H1 (cell line): ENCODE measurements around the gene LMAN1L.

ENCODE experiments used
- ATF3 ChIP-seq: IDR thresholded peaks from 2 replicates; pipeline ENCODE4 v1.6.1; 2011; ENCODE audit warnings: low read depth, mild to moderate bottlenecking, low read length; ENCODE audit not compliant: insufficient read depth
- CHD2 ChIP-seq: IDR thresholded peaks from 2 replicates; pipeline ENCODE4 v1.6.1; 2012; ENCODE audit warnings: low read length, improper control_type of control experiment
- CHD7 ChIP-seq: fragments of 300-600 bp; sonication (generic); IDR thresholded peaks from 2 replicates; pipeline ENCODE4 v1.7.1; 2012; ENCODE audit warnings: low read length, moderate library complexity, mild to moderate bottlenecking, inconsistent platforms; ENCODE audit not compliant: insufficient replicate concordance
- CREB1 ChIP-seq: IDR thresholded peaks from 2 replicates; pipeline ENCODE4 v1.6.1; 2012; ENCODE audit warnings: inconsistent platforms
- CTCF ChIP-seq, 3 experiments: IDR thresholded peaks; 1 replicate in 2 of 3; 2 replicates in 1 of 3; pipeline versions ENCODE4 v1.5.1 to v1.6.1; 2011; ENCODE audit warnings: low read length in 3 of 3, mild to moderate bottlenecking in 3 of 3, inconsistent platforms in 2 of 3, low read depth in 1 of 3, moderate library complexity in 1 of 3; ENCODE audit not compliant: insufficient read depth in 1 of 3; ENCODE audit errors: control extremely low read depth in 1 of 3
- HDAC6 ChIP-seq: IDR thresholded peaks from one replicate; pipeline ENCODE4 v1.7.1; 2012; ENCODE audit warnings: low read depth, mild to moderate bottlenecking, inconsistent platforms, low read length, moderate library complexity
- JUND ChIP-seq: IDR thresholded peaks from 2 replicates; pipeline ENCODE4 v1.6.1; 2011; ENCODE audit warnings: mild to moderate bottlenecking, improper control_type of control experiment, low read length
- KDM5A ChIP-seq: fragments of 200-600 bp; IDR thresholded peaks from 2 replicates; pipeline ENCODE4 v1.7.1; 2012; ENCODE audit warnings: mild to moderate bottlenecking, low read length, inconsistent platforms, mixed read lengths
- POLR2A ChIP-seq, 2 experiments: IDR thresholded peaks; 1 replicate in 1 of 2; 2 replicates in 1 of 2; pipeline ENCODE4 v1.6.1; 2011; ENCODE audit warnings: low read depth in 2 of 2, low read length in 2 of 2, mild to moderate bottlenecking in 2 of 2; ENCODE audit errors: control extremely low read depth in 1 of 2
- POLR2AphosphoS5 ChIP-seq: IDR thresholded peaks from 2 replicates; pipeline ENCODE4 v1.6.1; 2011; ENCODE audit warnings: low read depth, low read length
- RBBP5 ChIP-seq: IDR thresholded peaks from 2 replicates; pipeline ENCODE4 v1.7.1; 2012; ENCODE audit warnings: low read depth, mild to moderate bottlenecking, inconsistent platforms, low read length, moderate library complexity, borderline replicate concordance
- SRF ChIP-seq: IDR thresholded peaks from 2 replicates; pipeline ENCODE4 v1.6.1; 2011; ENCODE audit warnings: mild to moderate bottlenecking, low read depth, low read length, moderate library complexity
- YY1 ChIP-seq: IDR thresholded peaks from 2 replicates; pipeline ENCODE4 v1.6.1; 2011; ENCODE audit warnings: low read depth, mild to moderate bottlenecking, low read length

- no peak for TF ChIP-seq CHD7
- TF ChIP-seq POLR2A (IDR thresholded peaks at IDR 0.05; ENCODE audit: control extremely low read depth in 1 of 2, low read depth in 2 of 2, low read length in 2 of 2) = no peak
- no peak for TF ChIP-seq POLR2AphosphoS5
- no peak for TF ChIP-seq ATF3
- TF ChIP-seq SRF = no peak
- no peak for TF ChIP-seq YY1
- TF ChIP-seq CTCF (IDR thresholded peaks at IDR 0.05; ENCODE audit: control extremely low read depth in 1 of 3, insufficient read depth in 1 of 3, low read depth in 1 of 3, low read length in 3 of 3) = no peak
- TF ChIP-seq CHD2 = no peak
- TF ChIP-seq RBBP5 = no peak
- TF ChIP-seq JUND = no peak
- TF ChIP-seq KDM5A = no peak
- TF ChIP-seq CREB1 = no peak
- no peak for TF ChIP-seq HDAC6
Observed at GRCh38 chr15:74815961-74816360, 3.3 kb downstream of the LMAN1L start.
